Liver (tissue), 9 donors: ENCODE measurements around the gene MEIOB. TPM values are rescaled to one million over a fixed set of nuclear protein-coding genes. Genes with fewer than 3 reads are reported as not detected.
"Not testable (repeated sequence)": the region's sequence is repeated elsewhere in the genome, so short reads cannot be mapped to it uniquely, and the experiment has no call there.

ENCODE experiments used
- DNase-seq: peaks from one replicate; pipeline ENCODE4 v3.0.0-alpha.2; 2017; ENCODE audit warnings: low spot score
- H3K27ac ChIP-seq, 2 donors: one replicate each; pipeline ENCODE4 v1.7.0; 2013; ENCODE audit warnings: inconsistent platforms in 2 of 2, low read length in 2 of 2, control low read depth in 1 of 2, low read depth in 1 of 2, mild to moderate bottlenecking in 1 of 2
- H3K27me3 ChIP-seq, 4 donors: one replicate each; pipeline versions ENCODE4 v1.6.1 to v1.7.0; 2013; ENCODE audit warnings: low read length in 3 of 4, inconsistent platforms in 1 of 4, mild to moderate bottlenecking in 1 of 4, moderate library complexity in 1 of 4; ENCODE audit not compliant: control insufficient read depth in 4 of 4, insufficient read depth in 4 of 4
- H3K36me3 ChIP-seq, 4 donors: one replicate each; pipeline versions ENCODE4 v1.6.1 to v1.7.0; 2013; ENCODE audit warnings: low read length in 3 of 4, mild to moderate bottlenecking in 3 of 4, low read depth in 1 of 4, moderate library complexity in 1 of 4; ENCODE audit not compliant: control insufficient read depth in 4 of 4, insufficient read depth in 3 of 4
- H3K4me1 ChIP-seq, 4 donors: one replicate each; pipeline versions ENCODE4 v1.6.1 to v1.7.0; 2013; ENCODE audit warnings: low read length in 3 of 4, mild to moderate bottlenecking in 3 of 4, moderate library complexity in 1 of 4; ENCODE audit not compliant: control insufficient read depth in 4 of 4, insufficient read depth in 4 of 4
- H3K4me3 ChIP-seq, 3 donors: one replicate each; pipeline versions ENCODE4 v1.6.1 to v1.7.0; 2013; ENCODE audit warnings: low read length in 3 of 3, control low read depth in 1 of 3, low read depth in 1 of 3, mild to moderate bottlenecking in 1 of 3
- H3K9ac ChIP-seq, 2 donors: one replicate each; pipeline ENCODE4 v1.7.0; 2013; ENCODE audit warnings: low read length in 2 of 2, mild to moderate bottlenecking in 2 of 2, moderate library complexity in 2 of 2, control low read depth in 1 of 2, low read depth in 1 of 2
- H3K9me3 ChIP-seq, 4 donors: one replicate each; pipeline versions ENCODE4 v1.6.1 to v1.7.0; 2013; ENCODE audit warnings: low read length in 3 of 4; ENCODE audit not compliant: control insufficient read depth in 4 of 4
- ATF3 ChIP-seq: IDR thresholded peaks from 2 replicates; pipeline ENCODE4 v1.6.1; 2016; ENCODE audit warnings: antibody characterized with exemption
- CTCF ChIP-seq: fragments of 150-350 bp; IDR thresholded peaks from 2 replicates; pipeline ENCODE4 v1.5.1; 2017; ENCODE audit warnings: improper control_type of control experiment, low read depth, low read length; ENCODE audit not compliant: missing input control
- EGR1 ChIP-seq, 2 donors: IDR thresholded peaks; 2 replicates each; pipeline ENCODE4 v1.6.1; 2016 to 2018; ENCODE audit warnings: antibody characterized with exemption in 2 of 2, low read depth in 2 of 2
- FOXA1 ChIP-seq: IDR thresholded peaks from 2 replicates; pipeline ENCODE4 v1.6.1; 2016; ENCODE audit warnings: antibody characterized with exemption
- HNF4A ChIP-seq, 2 donors: conservative IDR thresholded peaks; 2 replicates each; pipeline ENCODE4 v1.6.1; 2016; ENCODE audit warnings: antibody characterized with exemption in 2 of 2, mild to moderate bottlenecking in 2 of 2
- HNF4G ChIP-seq: IDR thresholded peaks from 2 replicates; pipeline ENCODE4 v1.6.1; 2016; ENCODE audit warnings: antibody characterized with exemption
- JUND ChIP-seq, 2 donors: IDR thresholded peaks; 2 replicates each; pipeline ENCODE4 v1.6.1; 2016; ENCODE audit warnings: antibody characterized with exemption in 2 of 2
- MAX ChIP-seq: IDR thresholded peaks from 2 replicates; pipeline ENCODE4 v1.6.1; 2016; ENCODE audit warnings: antibody characterized with exemption
- NR2F2 ChIP-seq: IDR thresholded peaks from 2 replicates; pipeline ENCODE4 v1.6.1; 2016; ENCODE audit warnings: antibody characterized with exemption
- RAD21 ChIP-seq, 2 donors: IDR thresholded peaks; 2 replicates each; pipeline ENCODE4 v1.6.1; 2016; ENCODE audit warnings: antibody characterized with exemption in 2 of 2, mild to moderate bottlenecking in 2 of 2
- TAF1 ChIP-seq: conservative IDR thresholded peaks from 2 replicates; pipeline ENCODE4 v1.6.1; 2016; ENCODE audit warnings: antibody characterized with exemption, mild to moderate bottlenecking
- ZBTB33 ChIP-seq: IDR thresholded peaks from 2 replicates; pipeline ENCODE4 v1.6.1; 2016; ENCODE audit warnings: antibody characterized with exemption
- WGBS: extraction: QIAGEN DNeasy Blood & Tissue Kit; methylation state at CpG from one replicate; pipeline ENCODE4 v1.1.7; 2013; 5-methylcytosine and 5-hydroxymethylcytosine counted together
- polyA plus RNA-seq, 2 donors: library from polyadenylated mRNA; stranded (reverse) in 1 of 2; unstranded in 1 of 2; fragments of 200-250 nt in 1 of 2; fragments of >200 nt in 1 of 2; fragmentation: Nextera tagmentation in 1 of 2; extraction: Ambion mirVana in 1 of 2; gene quantifications; one replicate each; pipeline versions ENCODE4 v1.2.1 to v1.2.3, GENCODE V29; 2013 to 2015
- total RNA-seq, 2 donors: library from RNA; depleted of rRNA; stranded (reverse); fragments of >200 nt; gene quantifications; one replicate each; pipeline ENCODE4 v1.2.3, GENCODE V29; 2014
- donor health status: healthy.
- donor health status: healthy.
- donor health status: healthy.
- donor health status: healthy.
- donor health status: healthy.

The MEIOB gene
- total RNA-seq (1 to 10 TPM in 1 of 2 donors, not detected in 1; 2.2 TPM), polyA plus RNA-seq (under 1 TPM in 1 of 2 donors, not detected in 1; 0.33 TPM)

GRCh38 chr16:1871974-1872635 is at the start of gene MEIOB:
Gene MEIOB (minus strand): TSS chr16:1872164. CDS start chr16:1868175, 3,989 bp downstream.
- DNase-seq, result peak; percentile 73
- H3K9ac ChIP-seq, result no peak within 1 kb of the TSS

GRCh38 chr16:1920727-1921171 is 48.8 kb upstream of the MEIOB start:
- no peak overlapping the region for H3K27ac ChIP-seq
- H3K9ac ChIP-seq, result no peak overlapping the region
- H3K36me3 ChIP-seq, result no peaks in the 10 kb centered on the region
- TF ChIP-seq EGR1 (IDR thresholded peaks at IDR 0.05; ENCODE audit: low read depth in 2 of 2), result no peak
- no peak for TF ChIP-seq MAX
- no peak for TF ChIP-seq RAD21 (IDR thresholded peaks at IDR 0.05)
- no peak for TF ChIP-seq TAF1
- peaks cover 0 to 14% (median 5%) of the 10 kb centered on the region in 4 donors for H3K4me1 ChIP-seq
- H3K27me3 ChIP-seq, result peaks cover 9 to 20% (median 12%) of the 10 kb centered on the region in 4 donors
- H3K9me3 ChIP-seq, result no peaks in the 10 kb centered on the region
- H3K4me3 ChIP-seq, result no peak overlapping the region
- 17% methylated on average over 15 of the region's 15 CpGs for WGBS
- no peak for DNase-seq

More at GRCh38 chr16:1871974-1872635, at the start of gene MEIOB:
- Histone ChIP-seq H3K27ac (peak within 1 kb of the TSS; percentile 61 to 88), H3K4me1 (peaks cover 16 to 25% (median 22%) of the 10 kb centered on the region in 4 donors), H3K4me3 (peak within 1 kb of the TSS in 1 of 3 donors; percentile 20), H3K36me3 (no peaks in the 10 kb centered on the region), H3K27me3 (no peaks in the 10 kb centered on the region), H3K9me3 (no peaks in the 10 kb centered on the region)
- TF ChIP-seq EGR1 (IDR thresholded peaks at IDR 0.05; ENCODE audit: low read depth in 2 of 2) (no peak), NR2F2 (no peak), HNF4G (no peak), MAX (no peak), FOXA1 (no peak)
- WGBS, result 21% methylated on average over 68 of the region's 68 CpGs

GRCh38 chr16:1920122-1920521 is 48.2 kb upstream of the MEIOB start:
- not testable (repeated sequence) for H3K9me3 ChIP-seq, H3K4me3 ChIP-seq, H3K36me3 ChIP-seq, H3K27ac ChIP-seq, DNase-seq, H3K9ac ChIP-seq
- Histone ChIP-seq H3K27me3 (peaks cover 12 to 20% (median 12%) of the 10 kb centered on the region in 4 donors), H3K4me1 (peaks cover 0 to 14% (median 5%) of the 10 kb centered on the region in 4 donors)
- WGBS, result 67% methylated on average over 21 of the region's 21 CpGs

GRCh38 chr16:1919327-1919998 is 47.5 kb upstream of the MEIOB start:
- 43% methylated on average over 30 of the region's 30 CpGs for WGBS
- no peaks in the 10 kb centered on the region for H3K9me3 ChIP-seq
- DNase-seq, result no peak
- H3K9ac ChIP-seq, result no peak overlapping the region
- H3K36me3 ChIP-seq, result no peaks in the 10 kb centered on the region
- peaks cover 12 to 20% (median 13%) of the 10 kb centered on the region in 4 donors for H3K27me3 ChIP-seq
- TF ChIP-seq FOXA1, result no peak
- TF ChIP-seq HNF4A (conservative IDR thresholded peaks at IDR 0.05), result no peak
- no peak for TF ChIP-seq ZBTB33
- TF ChIP-seq JUND (IDR thresholded peaks at IDR 0.05), result no peak
- TF ChIP-seq CTCF, result no peak
- no peak for TF ChIP-seq ATF3
- H3K4me1 ChIP-seq, result peaks cover 0 to 14% (median 5%) of the 10 kb centered on the region in 4 donors
- no peak overlapping the region for H3K27ac ChIP-seq
- H3K4me3 ChIP-seq, result no peak overlapping the region
